Activated naive CD8-positive, alpha-beta T cell treated with anti-CD3 and anti-CD28 coated beads, Interleukin-2, amount 10 ng/mL, durations not matched to agents 7 days and 5 days (primary cell): ENCODE measurements around the gene EPS8L2. TPM values are rescaled to one million over a fixed set of nuclear protein-coding genes. Genes with fewer than 3 reads are reported as not detected.
A peak's percentile ranks its signal among the peaks of the same experiment; 100 is the strongest.
"Not testable (repeated sequence)": the region's sequence is repeated elsewhere in the genome, so short reads cannot be mapped to it uniquely, and the experiment has no call there.

Source experiments
- ATAC-seq: fragments of 150-1000 bp; cut with Tn5 transposase; one replicate; pipeline ENCODE4 v1.10.0; 2021; ENCODE audit warnings: low read depth, moderate library complexity
- POLR2A ChIA-PET: fragments of 350-600 bp; sonication (Branson Sonifier 250); formaldehyde crosslinking; loops from one replicate; lab custom pipeline; 2021; ENCODE audit warnings: antibody characterized with exemption; lab: Charles Lee
- DNase-seq: peaks from one replicate; pipeline ENCODE4 v3.0.0; 2021
- H3K27ac Mint-ChIP-seq: one replicate; pipeline ENCODE4 v1.8.0; 2022; ENCODE audit warnings: mild to moderate bottlenecking, mixed read lengths
- H3K27me3 Mint-ChIP-seq: one replicate; pipeline ENCODE4 v1.8.0; 2022; ENCODE audit warnings: mild to moderate bottlenecking, moderate library complexity, mixed read lengths
- H3K36me3 Mint-ChIP-seq: one replicate; pipeline ENCODE4 v1.8.0; 2021; ENCODE audit warnings: mild to moderate bottlenecking, mixed read lengths
- H3K4me1 Mint-ChIP-seq: one replicate; pipeline ENCODE4 v1.8.0; 2021; ENCODE audit warnings: mixed read lengths
- H3K4me3 Mint-ChIP-seq: one replicate; pipeline ENCODE4 v1.8.0; 2022; ENCODE audit warnings: mild to moderate bottlenecking, moderate library complexity, mixed read lengths
- H3K9me3 Mint-ChIP-seq: one replicate; pipeline ENCODE4 v1.8.0; 2021; ENCODE audit warnings: mixed read lengths
- total RNA-seq, 2 experiments: library from RNA; stranded (reverse); gene quantifications; one replicate each; pipeline ENCODE4 v1.2.3, GENCODE V29; 2021

Gene EPS8L2
- total RNA-seq, 2 experiments from 2014 or later, result 19.0 to 24.5 TPM

DNA sequence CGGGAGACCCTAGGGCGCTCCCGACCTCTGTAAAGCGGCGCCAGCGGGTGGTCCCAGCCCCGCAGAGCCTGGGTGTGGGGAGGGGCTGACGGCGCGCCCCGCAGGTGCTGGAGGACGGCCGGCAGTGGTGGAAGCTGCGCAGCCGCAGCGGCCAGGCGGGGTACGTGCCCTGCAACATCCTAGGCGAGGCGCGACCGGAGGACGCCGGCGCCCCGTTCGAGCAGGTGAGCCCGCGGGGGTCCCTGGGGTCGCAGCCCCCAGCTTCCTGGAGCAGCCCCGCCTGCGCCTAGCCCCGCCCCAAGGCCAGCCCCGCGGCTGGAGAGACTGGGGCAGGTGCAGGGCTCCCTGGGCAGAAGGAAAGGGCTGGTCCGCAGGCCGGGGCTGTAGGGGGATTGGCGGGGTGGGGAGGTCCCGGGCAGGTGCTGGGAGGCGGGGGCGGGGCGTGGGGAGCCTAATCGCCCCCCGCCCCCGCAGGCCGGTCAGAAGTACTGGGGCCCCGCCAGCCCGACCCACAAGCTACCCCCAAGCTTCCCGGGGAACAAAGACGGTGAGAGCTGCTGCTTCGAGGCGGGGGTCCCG is 19.7 kb downstream of the EPS8L2 start:
- peaks cover 9% of the 10 kb centered on the region for H3K27me3 Mint-ChIP-seq
- no peaks in the 10 kb centered on the region for H3K36me3 Mint-ChIP-seq
- H3K9me3 Mint-ChIP-seq, result no peaks in the 10 kb centered on the region
- H3K4me1 Mint-ChIP-seq, result peaks cover 13% of the 10 kb centered on the region
- peak overlapping the region; percentile 79 for H3K4me3 Mint-ChIP-seq
- POLR2A ChIA-PET, result interaction anchor here (1.0 to 2.8 kb wide), 21 partner anchors 8 to 284 kb away, joined by 3 to 18 read pairs (median 6); partner anchors contain the start of genes ANO9, DEAF1, GATD1 and HRAS
- DNase-seq, result peak; percentile 66
- H3K27ac Mint-ChIP-seq, result peak overlapping the region; percentile 73
- peak; percentile 19 for ATAC-seq

DNA sequence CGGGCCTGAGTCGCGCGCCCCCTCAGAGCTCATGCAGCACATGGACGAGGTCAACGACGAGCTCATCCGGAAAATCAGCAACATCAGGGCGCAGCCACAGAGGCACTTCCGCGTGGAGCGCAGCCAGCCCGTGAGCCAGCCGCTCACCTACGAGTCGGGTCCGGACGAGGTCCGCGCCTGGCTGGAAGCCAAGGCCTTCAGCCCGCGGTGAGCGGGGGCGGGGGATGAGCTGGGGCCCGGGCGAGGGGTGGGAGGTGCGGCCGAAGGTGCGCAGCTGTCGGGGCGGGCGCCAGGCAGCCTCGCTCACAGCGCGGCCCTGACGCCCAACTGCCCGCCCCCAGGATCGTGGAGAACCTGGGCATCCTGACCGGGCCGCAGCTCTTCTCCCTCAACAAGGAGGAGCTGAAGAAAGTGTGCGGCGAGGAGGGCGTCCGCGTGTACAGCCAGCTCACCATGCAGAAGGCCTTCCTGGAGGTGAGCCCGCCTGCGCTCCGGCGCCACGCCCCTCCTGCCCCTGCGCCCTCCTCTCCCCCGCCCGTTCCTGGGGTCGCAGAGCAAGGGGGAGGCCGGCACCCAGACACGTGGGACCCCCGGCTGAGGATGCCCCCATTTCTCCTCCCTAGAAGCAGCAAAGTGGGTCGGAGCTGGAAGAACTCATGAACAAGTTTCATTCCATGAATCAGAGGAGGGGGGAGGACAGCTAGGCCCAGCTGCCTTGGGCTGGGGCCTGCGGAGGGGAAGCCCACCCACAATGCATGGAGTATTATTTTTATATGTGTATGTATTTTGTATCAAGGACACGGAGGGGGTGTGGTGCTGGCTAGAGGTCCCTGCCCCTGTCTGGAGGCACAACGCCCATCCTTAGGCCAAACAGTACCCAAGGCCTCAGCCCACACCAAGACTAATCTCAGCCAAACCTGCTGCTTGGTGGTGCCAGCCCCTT is 20.5 kb downstream of the EPS8L2 start:
- Mint-ChIP-seq H3K27me3 (peaks cover 7% of the 10 kb centered on the region), H3K4me1 (peaks cover 11% of the 10 kb centered on the region), H3K27ac (peak overlapping the region; percentile 70), H3K4me3 (peak overlapping the region; percentile 78), H3K36me3 (no peaks in the 10 kb centered on the region), H3K9me3 (no peaks in the 10 kb centered on the region)
- DNase-seq, result peak; percentile 72
- POLR2A ChIA-PET, result interaction anchor here (1.0 to 2.8 kb wide), 22 partner anchors 9 to 285 kb away, joined by 3 to 18 read pairs (median 6); partner anchors contain the start of genes ANO9, DEAF1, GATD1 and HRAS
- peak; percentile 65 for ATAC-seq

DNA sequence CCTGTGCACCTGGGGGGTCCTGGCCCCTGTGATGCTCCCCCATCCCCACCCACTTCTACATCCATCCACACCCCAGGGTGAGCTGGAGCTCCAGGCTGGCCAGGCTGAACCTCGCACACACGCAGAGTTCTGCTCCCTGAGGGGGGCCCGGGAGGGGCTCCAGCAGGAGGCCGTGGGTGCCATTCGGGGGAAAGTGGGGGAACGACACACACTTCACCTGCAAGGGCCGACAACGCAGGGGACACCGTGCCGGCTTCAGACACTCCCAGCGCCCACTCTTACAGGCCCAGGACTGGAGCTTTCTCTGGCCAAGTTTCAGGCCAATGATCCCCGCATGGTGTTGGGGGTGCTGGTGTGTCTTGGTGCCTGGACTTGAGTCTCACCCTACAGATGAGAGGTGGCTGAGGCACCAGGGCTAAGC is 21.3 kb downstream of the EPS8L2 start:
- POLR2A ChIA-PET, result interaction anchor here (1.1 to 2.4 kb wide), 6 partner anchors 21 to 221 kb away, joined by 3 to 18 read pairs (median 6); partner anchors contain the start of genes DEAF1, IRF7, RNH1 and TMEM80
- H3K9me3 Mint-ChIP-seq, result no peaks in the 10 kb centered on the region
- no peak for DNase-seq
- H3K4me3 Mint-ChIP-seq, result no peak overlapping the region
- H3K36me3 Mint-ChIP-seq, result no peaks in the 10 kb centered on the region
- no peak overlapping the region for H3K27ac Mint-ChIP-seq
- peaks cover 11% of the 10 kb centered on the region for H3K4me1 Mint-ChIP-seq
- H3K27me3 Mint-ChIP-seq, result peaks cover 4% of the 10 kb centered on the region
- ATAC-seq, result no peak

DNA sequence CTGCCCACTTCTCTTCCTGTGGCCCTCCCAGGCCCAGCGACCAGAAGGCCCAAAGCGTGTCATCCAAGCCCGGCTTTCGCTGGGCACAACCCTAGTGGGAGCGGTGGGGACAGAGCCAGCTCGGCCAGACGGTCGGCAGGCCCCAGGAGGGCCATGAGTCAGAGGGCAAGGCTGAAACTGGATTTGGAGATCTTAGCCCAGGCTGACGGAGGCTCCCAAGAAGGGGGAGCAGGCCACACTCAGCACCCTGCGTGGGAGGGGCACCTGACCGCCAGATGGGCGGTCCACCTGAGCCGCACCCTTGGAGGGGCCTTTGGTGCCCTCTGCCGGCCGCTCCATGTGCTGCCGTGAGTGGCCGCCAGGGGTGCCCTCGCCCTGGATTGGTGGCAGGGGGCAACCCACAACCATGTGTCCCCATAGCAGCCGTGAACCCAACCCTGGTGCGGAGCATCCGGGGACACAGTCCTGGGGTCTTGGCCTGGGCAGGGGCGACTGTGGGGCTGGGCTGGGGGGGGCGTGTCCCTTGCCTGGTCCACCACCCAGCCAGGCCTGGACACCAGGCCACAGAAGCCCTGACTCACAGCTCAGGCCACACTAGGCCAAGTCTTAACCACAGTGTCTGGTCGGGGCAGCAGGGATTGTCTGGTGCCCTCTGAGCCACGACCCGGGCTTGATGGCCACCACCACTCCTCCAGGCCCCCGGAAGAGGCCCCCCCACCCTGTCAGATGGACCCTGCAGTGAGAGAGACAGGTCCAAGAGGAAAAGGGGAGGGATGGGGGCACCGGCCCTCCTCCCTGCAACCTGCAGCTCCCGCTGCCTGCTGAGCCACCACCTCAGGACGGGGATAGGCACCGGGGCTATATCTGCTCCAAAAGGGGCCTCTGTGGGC is 22.1 kb downstream of the EPS8L2 start:
- peaks cover 3% of the 10 kb centered on the region for H3K27me3 Mint-ChIP-seq
- no peaks in the 10 kb centered on the region for H3K9me3 Mint-ChIP-seq
- H3K36me3 Mint-ChIP-seq, result no peaks in the 10 kb centered on the region
- POLR2A ChIA-PET, result interaction anchor here (0.6 to 2.4 kb wide), 3 partner anchors 20 to 50 kb away, joined by 3 to 11 read pairs (median 3); no protein-coding TSS in a partner anchor
- H3K4me1 Mint-ChIP-seq, result peaks cover 9% of the 10 kb centered on the region
- ATAC-seq (peak; percentile 59), DNase-seq (peak; percentile 89)
- no peak overlapping the region for H3K27ac Mint-ChIP-seq
- H3K4me3 Mint-ChIP-seq, result no peak overlapping the region

DNA sequence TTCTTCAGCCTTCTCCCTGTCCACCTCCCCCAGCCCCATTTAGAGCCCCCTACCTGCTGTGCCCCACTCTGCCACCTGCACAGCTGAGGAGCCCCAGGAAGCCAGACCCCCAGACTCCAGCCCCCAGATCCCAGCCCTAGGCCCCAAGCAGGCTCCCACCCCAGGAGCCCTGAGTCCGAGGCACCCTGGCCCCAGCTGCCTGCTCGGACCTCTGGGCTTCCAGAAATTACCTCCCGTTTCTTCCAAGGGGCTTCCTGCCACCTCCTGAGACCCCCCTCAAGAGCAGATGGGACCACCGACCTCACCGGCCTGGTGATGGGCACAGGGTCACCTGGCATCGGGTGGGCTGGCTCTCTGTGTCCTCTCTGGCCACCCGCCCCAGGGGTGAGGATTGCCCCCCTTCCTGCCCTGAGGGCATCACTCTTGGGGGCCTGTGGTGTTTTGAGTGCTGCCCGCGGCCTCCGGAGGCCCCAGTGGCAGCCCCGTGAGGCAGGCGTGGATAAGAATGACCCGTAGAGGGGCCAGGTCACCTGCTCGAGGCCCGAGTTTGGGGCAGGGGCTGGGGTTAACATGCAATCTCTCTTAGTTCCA is 23.0 kb downstream of the EPS8L2 start:
- POLR2A ChIA-PET, result interaction anchor here (0.6 to 0.7 kb wide), 2 partner anchors 19 to 49 kb away, joined by 3 read pairs; no protein-coding TSS in a partner anchor
- H3K36me3 Mint-ChIP-seq, result no peaks in the 10 kb centered on the region
- DNase-seq (no peak), ATAC-seq (no peak)
- H3K27ac Mint-ChIP-seq, result no peak overlapping the region
- peaks cover 5% of the 10 kb centered on the region for H3K4me1 Mint-ChIP-seq
- no peaks in the 10 kb centered on the region for H3K9me3 Mint-ChIP-seq
- no peak overlapping the region for H3K4me3 Mint-ChIP-seq
- peaks cover 2% of the 10 kb centered on the region for H3K27me3 Mint-ChIP-seq

DNA sequence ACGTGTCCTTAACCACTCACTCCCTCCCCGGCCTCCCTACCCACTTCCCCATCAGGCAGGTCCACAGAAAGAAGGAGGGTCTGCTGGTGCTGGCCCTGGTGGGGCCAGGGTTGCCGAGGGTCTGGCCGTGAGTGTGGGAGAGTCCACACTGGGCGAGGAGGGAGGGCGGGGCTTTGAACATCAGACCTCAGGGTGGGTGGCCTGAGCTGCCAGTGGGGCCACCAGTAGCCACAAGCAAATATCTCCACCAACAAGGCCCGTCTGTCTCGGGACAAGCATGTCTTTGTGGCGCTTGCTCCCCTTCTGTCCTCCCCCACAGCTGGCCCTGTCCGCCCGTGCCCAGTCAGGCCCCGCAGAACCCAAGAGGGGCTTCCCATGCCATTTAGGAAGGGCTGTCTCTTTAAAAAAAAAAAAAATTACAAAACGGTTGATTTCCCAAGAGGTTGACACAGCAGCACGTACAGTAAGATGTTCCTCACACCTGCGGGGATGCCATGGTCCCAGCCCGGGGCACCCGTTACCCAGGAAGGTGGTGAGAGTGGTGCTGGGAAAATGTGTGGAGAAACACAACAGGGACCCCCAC is 23.6 kb downstream of the EPS8L2 start:
- no peak overlapping the region for H3K4me3 Mint-ChIP-seq
- no peaks in the 10 kb centered on the region for H3K36me3 Mint-ChIP-seq
- POLR2A ChIA-PET, result no interaction called here

DNA sequence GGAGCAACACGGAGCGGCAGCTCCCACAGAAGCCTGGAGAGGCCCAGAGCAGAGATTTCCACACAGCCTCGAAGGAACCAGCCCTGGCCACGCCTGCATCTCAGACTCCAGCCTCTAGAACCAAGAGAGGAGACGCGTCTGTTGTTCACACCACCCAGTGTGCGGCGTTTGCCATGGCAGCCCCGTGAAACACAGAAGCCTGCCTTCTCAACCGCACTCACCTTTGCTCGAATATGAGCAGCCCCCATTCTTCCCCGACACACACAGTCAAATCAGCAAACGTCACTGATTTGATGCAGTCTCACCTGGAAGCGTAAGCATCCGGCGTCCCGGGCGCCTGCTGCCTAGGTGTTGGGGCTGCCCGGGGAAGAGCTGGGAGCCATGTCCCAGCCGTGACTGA is 27.0 kb downstream of the EPS8L2 start:
- Mint-ChIP-seq H3K27ac (no peak overlapping the region), H3K9me3 (peaks cover 2% of the 10 kb centered on the region), H3K36me3 (no peaks in the 10 kb centered on the region), H3K4me1 (peaks cover 14% of the 10 kb centered on the region), H3K4me3 (no peak overlapping the region), H3K27me3 (peaks cover 4% of the 10 kb centered on the region)
- ATAC-seq (no peak), DNase-seq (no peak)
- POLR2A ChIA-PET, result no interaction called here

More for the DNA sequence above, 23.6 kb downstream of the EPS8L2 start:
- Mint-ChIP-seq H3K27ac (no peak overlapping the region), H3K9me3 (no peaks in the 10 kb centered on the region), H3K4me1 (peaks cover 3% of the 10 kb centered on the region), H3K27me3 (no peaks in the 10 kb centered on the region)
- DNase-seq (no peak), ATAC-seq (no peak)

DNA sequence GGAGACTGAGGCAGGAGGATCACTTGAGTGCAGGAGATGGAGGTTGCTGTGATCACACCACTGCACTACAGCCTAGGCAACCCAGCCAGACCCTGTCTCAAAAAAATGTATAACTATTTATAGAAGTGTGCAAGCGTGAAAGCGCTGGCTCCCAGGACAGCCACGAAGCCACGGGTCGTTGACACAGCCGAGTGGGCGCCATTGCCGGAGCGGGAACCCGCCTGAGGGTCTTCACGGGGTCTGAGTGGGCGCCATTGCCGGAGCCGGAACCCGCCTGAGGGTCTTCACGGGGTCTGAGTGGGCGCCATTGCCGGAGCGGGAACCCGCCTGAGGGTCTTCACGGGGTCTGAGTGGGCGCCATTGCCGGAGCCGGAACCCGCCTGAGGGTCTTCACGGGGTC is 28.5 kb downstream of the EPS8L2 start:
- H3K4me3 Mint-ChIP-seq, H3K27ac Mint-ChIP-seq, H3K36me3 Mint-ChIP-seq, DNase-seq, H3K9me3 Mint-ChIP-seq, H3K27me3 Mint-ChIP-seq, ATAC-seq: not testable (repeated sequence)
- peaks cover 15% of the 10 kb centered on the region for H3K4me1 Mint-ChIP-seq
- POLR2A ChIA-PET, result interaction anchor here (0.6 kb wide), 1 partner anchor 132 kb away, joined by 3 read pairs; no protein-coding TSS in a partner anchor

DNA sequence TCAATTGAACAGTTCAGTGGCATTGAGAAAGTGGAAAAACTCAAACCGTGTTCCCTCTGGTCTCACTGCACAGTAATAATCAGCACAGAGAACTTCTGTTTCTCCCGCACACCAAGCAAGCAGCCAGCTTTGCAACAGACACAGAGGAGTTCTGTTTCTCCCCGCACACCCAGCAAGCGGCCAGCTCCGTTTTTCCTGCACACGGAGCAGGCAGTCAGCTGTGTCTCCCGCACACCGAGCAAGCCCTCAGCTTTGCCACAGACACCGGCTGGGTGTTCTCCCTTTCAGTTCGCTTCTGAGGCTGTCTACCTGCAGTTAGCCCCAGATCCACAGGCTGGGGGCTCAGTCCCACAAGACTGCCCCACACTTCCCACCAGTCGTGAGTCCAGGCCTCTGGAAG is 31.3 kb downstream of the EPS8L2 start:
- peaks cover 8% of the 10 kb centered on the region for H3K27me3 Mint-ChIP-seq
- peak overlapping the region; percentile 68 for H3K27ac Mint-ChIP-seq
- peaks cover 2% of the 10 kb centered on the region for H3K9me3 Mint-ChIP-seq
- ATAC-seq (peak; percentile 41), DNase-seq (no peak)
- POLR2A ChIA-PET, result interaction anchor here (0.7 to 1.3 kb wide), 4 partner anchors 9 to 121 kb away, joined by 3 to 4 read pairs (median 3); partner anchors contain the start of genes IRF7 and TALDO1
- H3K36me3 Mint-ChIP-seq, result no peaks in the 10 kb centered on the region
- H3K4me3 Mint-ChIP-seq, result peak overlapping the region; percentile 65
- H3K4me1 Mint-ChIP-seq, result peaks cover 15% of the 10 kb centered on the region

DNA sequence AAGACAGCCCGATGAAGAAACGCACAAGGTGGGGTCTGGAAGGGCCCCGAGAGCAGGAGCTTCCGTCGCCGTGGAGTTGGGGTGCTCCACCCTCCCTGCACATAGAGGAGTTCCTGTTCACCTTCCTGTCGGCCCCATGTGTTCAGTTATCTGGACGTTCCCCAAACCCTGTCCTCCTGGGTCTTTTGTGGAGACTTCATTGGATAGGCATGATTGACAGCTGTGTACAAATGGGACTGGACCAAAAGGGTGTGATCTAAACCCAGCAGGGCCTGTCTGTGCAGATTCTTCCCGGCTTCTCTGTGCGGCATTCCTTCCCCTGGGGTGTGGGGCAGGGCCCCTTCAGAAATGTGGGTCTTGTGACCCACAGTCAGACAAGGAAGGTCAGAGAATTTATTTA is 31.9 kb downstream of the EPS8L2 start:
- H3K9me3 Mint-ChIP-seq, H3K36me3 Mint-ChIP-seq, H3K27me3 Mint-ChIP-seq: not testable (repeated sequence)
- Mint-ChIP-seq H3K27ac (peak overlapping the region; percentile 68), H3K4me1 (peaks cover 15% of the 10 kb centered on the region), H3K4me3 (peak overlapping the region; percentile 65)
- DNase-seq, result peak; percentile 33
- peak; percentile 53 for ATAC-seq
- POLR2A ChIA-PET, result interaction anchor here (0.6 to 1.3 kb wide), 5 partner anchors 9 to 313 kb away, joined by 3 to 4 read pairs (median 3); partner anchors contain the start of genes IRF7 and TALDO1

DNA sequence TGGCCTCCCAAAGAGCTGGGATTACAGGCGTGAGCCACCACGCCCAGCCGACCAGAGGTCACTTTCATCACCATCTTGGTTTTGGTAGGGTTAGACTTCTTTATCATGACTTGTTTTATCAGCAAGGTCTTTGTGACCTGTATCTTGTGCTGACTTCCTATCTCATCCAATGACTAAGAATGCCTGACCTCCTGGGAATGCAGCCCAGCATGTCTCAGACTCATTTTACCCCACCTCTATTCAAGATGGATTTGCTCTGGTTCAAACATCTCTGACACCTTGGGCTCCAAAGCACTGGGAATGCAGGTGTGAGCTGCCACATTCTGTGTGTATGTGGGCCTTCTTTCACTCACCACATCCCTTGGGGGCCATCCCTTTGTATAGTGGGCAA is 36.1 kb downstream of the EPS8L2 start:
- no peaks in the 10 kb centered on the region for H3K36me3 Mint-ChIP-seq
- DNase-seq, result no peak
- H3K27me3 Mint-ChIP-seq, result peaks cover 8% of the 10 kb centered on the region
- H3K27ac Mint-ChIP-seq, result no peak overlapping the region
- H3K4me3 Mint-ChIP-seq, result no peak overlapping the region
- peaks cover 14% of the 10 kb centered on the region for H3K4me1 Mint-ChIP-seq
- POLR2A ChIA-PET, result no interaction called here
- ATAC-seq, result no peak
- H3K9me3 Mint-ChIP-seq, result no peaks in the 10 kb centered on the region
